HepG2 (cell line): ENCODE results near the gene ATAD3C. TPM values are rescaled to one million over a fixed set of nuclear protein-coding genes. Genes with fewer than 3 reads are reported as not detected.
A peak's percentile ranks its signal among the peaks of the same experiment; 100 is the strongest.
"Not testable (repeated sequence)": the region's sequence is repeated elsewhere in the genome, so short reads cannot be mapped to it uniquely, and the experiment has no call there.

Experiments used
- ATAC-seq: fragments of 200-7000 bp; cut with Tn5 transposase; 3 replicates; pipeline ENCODE4 v1.9.1; 2020; ENCODE audit warnings: mild to moderate bottlenecking, moderate library complexity
- BruUV-seq: library from RNA; stranded (reverse); fragments of 400-500 nt; replicated peaks from 2 replicates; lab custom pipeline; 2021; lab: Mats Ljungman, UMichigan
- CTCF ChIA-PET: fragments of 300-600 bp; formaldehyde crosslinking; extraction: SDS; loops from one replicate; lab custom pipeline; 2021; ENCODE audit warnings: low total read pairs, inconsistent platforms, low intra/inter-chr PET ratio; lab: Yijun Ruan, JAX
- POLR2A ChIA-PET: fragments of 350-600 bp; sonication (Branson Sonifier 250); formaldehyde crosslinking; loops from one replicate; lab custom pipeline; 2020; ENCODE audit warnings: antibody characterized with exemption, inconsistent platforms; lab: Yijun Ruan, JAX
- DNase-seq: peaks from one replicate; pipeline ENCODE4 v3.0.0-alpha.2; 2015; ENCODE audit warnings: low spot score
- FAIRE-seq: peaks from 3 replicates; lab custom pipeline; 2011; peaks lifted over from hg19 to GRCh38; lab: Jason Lieb, UNC
- H2AFZ ChIP-seq: one replicate; pipeline ENCODE4 v1.6.1; 2011; ENCODE audit warnings: low read length, inconsistent platforms
- H3K27ac ChIP-seq: fragments of 300-600 bp; 3 replicates; pipeline ENCODE4 v1.8.0; 2011; ENCODE audit warnings: mixed run types, mild to moderate bottlenecking, mixed read lengths, low read length, inconsistent platforms; ENCODE audit not compliant: insufficient read depth; ENCODE audit errors: extremely low read length
- H3K27me3 ChIP-seq, 2 experiments: fragments of 200-600 bp in 1 of 2; 2 replicates in 1 of 2; 3 replicates in 1 of 2; pipeline versions ENCODE4 v1.6.0 to v1.8.0; 2011; ENCODE audit warnings: low read length in 2 of 2, mild to moderate bottlenecking in 2 of 2, moderate library complexity in 2 of 2, inconsistent platforms in 1 of 2; ENCODE audit not compliant: insufficient read depth in 2 of 2, control insufficient read depth in 1 of 2
- H3K36me3 ChIP-seq, 2 experiments: fragments of 200-600 bp in 1 of 2; replicated peaks in 1 of 2; 2 replicates in 1 of 2; 3 replicates in 1 of 2; pipeline versions ENCODE4 v1.5.1 to v1.8.0; 2011; ENCODE audit warnings: low read length in 2 of 2, inconsistent platforms in 1 of 2; ENCODE audit not compliant: insufficient read depth in 2 of 2, control insufficient read depth in 1 of 2
- H3K4me1 ChIP-seq: 2 replicates; pipeline ENCODE4 v1.5.1; 2012; ENCODE audit warnings: low read length, inconsistent platforms; ENCODE audit not compliant: insufficient read depth
- H3K4me2 ChIP-seq: 2 replicates; pipeline ENCODE4 v1.6.0; 2011; ENCODE audit warnings: low read depth, low read length, inconsistent platforms
- H3K4me3 ChIP-seq, 3 experiments: fragments of 200-600 bp in 1 of 3; sonication (generic), shearing (Covaris generic) in 1 of 3; replicated peaks in 1 of 3; 2 replicates each; pipeline ENCODE4 v1.5.1; 2011 to 2016; ENCODE audit warnings: low read length in 3 of 3, inconsistent platforms in 2 of 3, low read depth in 2 of 3, mild to moderate bottlenecking in 2 of 3, control low read depth in 1 of 3, mixed read lengths in 1 of 3; ENCODE audit not compliant: insufficient read depth in 1 of 3
- H3K79me2 ChIP-seq: one replicate; pipeline ENCODE4 v1.6.1; 2011; ENCODE audit warnings: low read length, inconsistent platforms; ENCODE audit not compliant: insufficient read depth
- H3K9ac ChIP-seq: 2 replicates; pipeline ENCODE4 v1.6.0; 2011; ENCODE audit warnings: mild to moderate bottlenecking, low read depth, low read length, inconsistent platforms; ENCODE audit not compliant: insufficient read depth
- H3K9me3 ChIP-seq: 2 replicates; pipeline ENCODE4 v1.5.1; 2012; ENCODE audit warnings: mild to moderate bottlenecking, low read length
- H4K20me1 ChIP-seq: 2 replicates; pipeline ENCODE4 v1.6.0; 2011; ENCODE audit warnings: inconsistent platforms, mild to moderate bottlenecking, low read length, moderate library complexity; ENCODE audit not compliant: insufficient read depth
- DMAP1 ChIP-seq: IDR thresholded peaks from 2 replicates; pipeline ENCODE4 v1.6.1; 2016
- GABPB1 ChIP-seq: IDR thresholded peaks from 2 replicates; pipeline ENCODE4 v1.6.1; 2016; ENCODE audit warnings: mild to moderate bottlenecking, missing genetic modification reagents, moderate library complexity, missing compliant biosample characterization
- MYC ChIP-seq: sonication (generic); formaldehyde crosslinking; IDR thresholded peaks from 2 replicates; pipeline ENCODE4 v1.9.0; 2021; ENCODE audit warnings: missing genetic modification reagents, borderline replicate concordance
- SAP130 ChIP-seq: IDR thresholded peaks from 2 replicates; pipeline ENCODE4 v1.6.1; 2016; ENCODE audit warnings: low read depth
- ZFY ChIP-seq: sonication (generic); formaldehyde crosslinking; IDR thresholded peaks from 2 replicates; pipeline ENCODE4 v1.4.0; 2020; ENCODE audit warnings: missing genetic modification reagents
- WGBS: methylation state at CpG from one replicate; pipeline ENCODE4 v1.1.6; 2017; ENCODE audit warnings: low lambda C conversion rate; 5-methylcytosine and 5-hydroxymethylcytosine counted together
- in situ Hi-C: cut with HindIII; loops from 2 replicates; pipeline ENCODE4 v1.10.0; 2017; ENCODE audit warnings: low pct_unique_long_range_greater_than_20kb; ENCODE audit not compliant: extremely low pct_ligation_motif_present
- intact Hi-C: fragments of 100-400 bp; cut with micrococcal nuclease; formaldehyde crosslinking; loops from one replicate; pipeline ENCODE4 v1.10.0; 2022; ENCODE audit not compliant: unreplicated experiment
- polyA plus RNA-seq, 8 experiments: library from polyadenylated mRNA; depleted of rRNA in 3 of 8; stranded (reverse) in 7 of 8; unstranded in 1 of 8; fragments of >200 nt; fragmentation: Illumina TruSeq in 4 of 8; extraction: Trizol in 4 of 8; gene quantifications; 2 replicates each; pipeline versions ENCODE4 v1.2.1 to v1.2.3, GENCODE V29; 2011 to 2016; ENCODE audit warnings: low read depth in 4 of 8, missing spikeins in 1 of 8, mixed read lengths in 1 of 8; ENCODE audit not compliant: insufficient read depth in 1 of 8
- total RNA-seq, 5 experiments: library from RNA; depleted of rRNA; stranded (reverse); fragments of >200 nt; fragmentation: Illumina TruSeq; extraction: Trizol; gene quantifications; 2 replicates each; pipeline ENCODE4 v1.2.3, GENCODE V29; 2016; ENCODE audit warnings: low read depth in 1 of 5
- TF ChIP-seq, protein P1 (sequence below): sonication (generic); formaldehyde crosslinking; IDR thresholded peaks from 2 replicates; pipeline ENCODE4 v1.5.0; 2020; ENCODE audit warnings: mild to moderate bottlenecking, missing genetic modification reagents, borderline replicate concordance

Gene ATAD3C
- total and polyA plus RNA-seq, 2 of the 13 experiments (the other 11 are each of a cell fraction or from before 2014, with no cell fraction given): 2.4 to 3.2 TPM

DNA sequence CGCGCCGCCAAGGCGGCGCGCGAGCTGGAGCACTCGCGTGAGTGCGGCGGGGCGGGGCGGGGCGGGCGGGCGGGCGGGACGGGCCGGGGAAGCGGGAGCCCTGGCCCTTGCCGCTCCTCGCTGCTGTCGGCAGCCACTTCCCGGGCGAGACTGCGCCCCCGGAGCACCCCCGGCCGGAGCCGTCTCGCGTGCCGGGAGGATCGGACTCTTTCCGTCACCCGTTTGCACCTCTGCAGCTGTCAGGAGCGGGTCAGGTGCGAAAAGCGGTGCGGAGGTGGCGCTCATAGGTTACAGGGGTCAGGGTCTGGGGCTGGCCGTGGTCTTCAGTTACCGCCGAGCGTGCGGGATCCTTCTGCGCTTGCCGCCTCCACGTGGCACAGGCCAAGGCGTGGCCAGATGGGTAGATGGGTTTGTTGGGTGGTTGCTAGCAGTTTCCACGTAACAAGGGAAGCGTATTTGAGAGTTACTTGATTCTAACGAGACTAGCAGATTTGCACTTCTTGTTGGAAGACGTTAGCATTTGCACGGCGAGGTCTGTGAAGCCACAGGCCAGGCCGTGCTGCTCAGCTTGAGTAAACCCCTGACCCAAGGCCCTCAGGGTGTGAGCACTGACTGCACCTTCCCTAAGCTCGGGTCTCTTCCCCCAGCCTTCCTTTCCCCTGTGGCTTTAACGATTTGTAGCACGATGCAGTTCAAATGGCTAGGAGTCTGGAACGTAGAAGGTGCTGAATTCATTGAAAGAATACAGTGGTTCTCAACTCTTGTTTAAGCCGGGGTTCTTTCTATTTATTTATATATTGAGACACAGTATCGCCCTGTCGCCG, 22.8 kb downstream of the ATAD3C start:
- H2AFZ ChIP-seq, DNase-seq, in situ Hi-C loops, H4K20me1 ChIP-seq, H3K9me3 ChIP-seq, intact Hi-C loops, CTCF ChIA-PET: not testable (repeated sequence)
- Histone ChIP-seq H3K4me1 (peaks cover 22% of the 10 kb centered on the region), H3K27ac (peak overlapping the region; percentile 67), H3K9ac (peak overlapping the region; percentile 84), H3K36me3 (peaks cover 4 to 10% of the 10 kb centered on the region in 2 experiments; a peak in 2 of 5 replicates), H3K79me2 (peaks cover 19% of the 10 kb centered on the region), H3K4me3 (peak overlapping the region; percentile 55 to 77 (median 76)), H3K4me2 (peak overlapping the region; percentile 88)
- FAIRE-seq (peak; percentile 51), ATAC-seq (peak; percentile 57)
- TSS peak; percentile 76 for BruUV-seq
- 2% methylated on average over 11 of the region's 65 CpGs for WGBS
- peak; percentile 25; the same call in 1 of the 2 replicates for TF ChIP-seq SAP130 (CRISPR knock-in tag)
- TF ChIP-seq, protein P1, sequence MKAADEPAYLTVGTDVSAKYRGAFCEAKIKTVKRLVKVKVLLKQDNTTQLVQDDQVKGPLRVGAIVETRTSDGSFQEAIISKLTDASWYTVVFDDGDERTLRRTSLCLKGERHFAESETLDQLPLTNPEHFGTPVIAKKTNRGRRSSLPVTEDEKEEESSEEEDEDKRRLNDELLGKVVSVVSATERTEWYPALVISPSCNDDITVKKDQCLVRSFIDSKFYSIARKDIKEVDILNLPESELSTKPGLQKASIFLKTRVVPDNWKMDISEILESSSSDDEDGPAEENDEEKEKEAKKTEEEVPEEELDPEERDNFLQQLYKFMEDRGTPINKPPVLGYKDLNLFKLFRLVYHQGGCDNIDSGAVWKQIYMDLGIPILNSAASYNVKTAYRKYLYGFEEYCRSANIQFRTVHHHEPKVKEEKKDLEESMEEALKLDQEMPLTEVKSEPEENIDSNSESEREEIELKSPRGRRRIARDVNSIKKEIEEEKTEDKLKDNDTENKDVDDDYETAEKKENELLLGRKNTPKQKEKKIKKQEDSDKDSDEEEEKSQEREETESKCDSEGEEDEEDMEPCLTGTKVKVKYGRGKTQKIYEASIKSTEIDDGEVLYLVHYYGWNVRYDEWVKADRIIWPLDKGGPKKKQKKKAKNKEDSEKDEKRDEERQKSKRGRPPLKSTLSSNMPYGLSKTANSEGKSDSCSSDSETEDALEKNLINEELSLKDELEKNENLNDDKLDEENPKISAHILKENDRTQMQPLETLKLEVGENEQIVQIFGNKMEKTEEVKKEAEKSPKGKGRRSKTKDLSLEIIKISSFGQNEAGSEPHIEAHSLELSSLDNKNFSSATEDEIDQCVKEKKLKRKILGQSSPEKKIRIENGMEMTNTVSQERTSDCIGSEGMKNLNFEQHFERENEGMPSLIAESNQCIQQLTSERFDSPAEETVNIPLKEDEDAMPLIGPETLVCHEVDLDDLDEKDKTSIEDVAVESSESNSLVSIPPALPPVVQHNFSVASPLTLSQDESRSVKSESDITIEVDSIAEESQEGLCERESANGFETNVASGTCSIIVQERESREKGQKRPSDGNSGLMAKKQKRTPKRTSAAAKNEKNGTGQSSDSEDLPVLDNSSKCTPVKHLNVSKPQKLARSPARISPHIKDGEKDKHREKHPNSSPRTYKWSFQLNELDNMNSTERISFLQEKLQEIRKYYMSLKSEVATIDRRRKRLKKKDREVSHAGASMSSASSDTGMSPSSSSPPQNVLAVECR: peak; percentile 24; the same call in 1 of the 2 replicates
- TF ChIP-seq DMAP1 (CRISPR knock-in tag): peak; percentile 34; the same call in 1 of the 2 replicates
- peak; percentile 64; the same call in 1 of the 2 replicates for TF ChIP-seq ZFY
- 0 out of 2 replicates have a peak, but pooled peaks have one; percentile 21 for TF ChIP-seq MYC (CRISPR knock-in tag)
- TF ChIP-seq GABPB1 (CRISPR knock-in tag): 0 out of 2 replicates have a peak, but pooled peaks have one; percentile 18
- TF ChIP-seq, all 625 proteins: peak for 6; not testable (repeated sequence) for 619
- POLR2A ChIA-PET, H3K27me3 ChIP-seq: not testable (repeated sequence)

- intact Hi-C loops, FAIRE-seq: not testable (repeated sequence)
Measured at GRCh38 chr1:1476011-1476410, 26.5 kb downstream of the ATAD3C start.

More at GRCh38 chr1:1476011-1476410, 26.5 kb downstream of the ATAD3C start:
- H3K9me3 ChIP-seq, H3K27ac ChIP-seq, H2AFZ ChIP-seq, ATAC-seq, H3K4me2 ChIP-seq, POLR2A ChIA-PET, in situ Hi-C loops, CTCF ChIA-PET, DNase-seq, H3K9ac ChIP-seq, H3K27me3 ChIP-seq, BruUV-seq, H3K4me3 ChIP-seq, H4K20me1 ChIP-seq: not testable (repeated sequence)
- Histone ChIP-seq H3K4me1 (peaks cover 13% of the 10 kb centered on the region), H3K36me3 (peaks cover 17 to 32% of the 10 kb centered on the region in 2 experiments; a peak in 4 of 5 replicates), H3K79me2 (peaks cover 19% of the 10 kb centered on the region)
- 92% methylated on average over 4 of the region's 17 CpGs for WGBS
